Lower lobe of right lung (tissue), 2 donors: ENCODE measurements around the gene RPL19. TPM values are rescaled to one million over a fixed set of nuclear protein-coding genes. Genes with fewer than 3 reads are reported as not detected.

Experiments
- ATAC-seq, 2 donors: fragments of 200-7000 bp; cut with Tn5 transposase; one replicate each; pipeline ENCODE4 v1.9.1; 2020 to 2022; ENCODE audit warnings: mild to moderate bottlenecking in 2 of 2, moderate library complexity in 2 of 2
- DNase-seq: peaks from one replicate; pipeline ENCODE4 v3.0.0-alpha.2; 2020
- H3K27ac ChIP-seq: fragments of 200-600 bp; one replicate; pipeline ENCODE4 v1.8.0; 2022
- H3K27me3 ChIP-seq: fragments of 200-600 bp; one replicate; pipeline ENCODE4 v1.8.0; 2022; ENCODE audit warnings: low read depth
- H3K36me3 ChIP-seq: fragments of 200-600 bp; one replicate; pipeline ENCODE4 v1.8.0; 2022; ENCODE audit warnings: mild to moderate bottlenecking
- H3K4me1 ChIP-seq: fragments of 200-600 bp; one replicate; pipeline ENCODE4 v1.8.0; 2022
- H3K4me3 ChIP-seq: fragments of 200-600 bp; one replicate; pipeline ENCODE4 v1.8.0; 2022; ENCODE audit warnings: mild to moderate bottlenecking
- H3K9me3 ChIP-seq: fragments of 200-600 bp; one replicate; pipeline ENCODE4 v1.8.0; 2022
- CTCF ChIP-seq: fragments of 200-600 bp; IDR thresholded peaks from one replicate; pipeline ENCODE4 v1.8.0; 2022; ENCODE audit warnings: antibody characterized with exemption, mild to moderate bottlenecking
- intact Hi-C: fragments of 100-400 bp; cut with DNase I; formaldehyde crosslinking; loops from one replicate; pipeline ENCODE4 v1.11.0; 2022
- total RNA-seq: library from RNA; stranded (reverse); fragmentation: NEBNext Ultra II Directional; extraction: Animal tissue kit (Norgen Biotek cat#: 25700); gene quantifications from one replicate; pipeline ENCODE4 v1.2.1, GENCODE V29; 2021
- donor health status: DM: no; HTN: yes; CAD: no; lungs with severe emphysema.

Gene RPL19
- total RNA-seq, 1 donor from 2014 or later, result 1,465 TPM

DNA sequence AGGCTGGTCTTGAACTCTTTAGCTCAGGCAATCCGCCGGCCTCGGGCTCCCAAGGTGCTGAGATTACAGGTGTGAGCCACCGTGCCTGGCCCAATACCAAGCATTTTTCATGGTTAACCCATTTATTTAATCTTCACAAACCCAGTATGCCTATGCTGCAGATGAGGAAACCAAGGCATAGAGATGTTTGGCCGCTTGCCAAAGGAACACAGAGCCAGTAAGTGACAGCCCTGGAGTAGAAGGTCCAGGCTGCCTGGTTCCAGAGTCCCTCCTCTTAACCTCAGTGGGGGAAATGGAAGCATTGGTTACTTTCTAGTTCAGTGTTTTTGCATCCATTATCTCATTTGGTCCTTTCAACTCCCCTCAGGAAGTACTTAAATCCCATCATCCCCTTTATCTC is 18.8 kb upstream of the RPL19 start:
- intact Hi-C loops, result no loop called here
- ATAC-seq (no peak), DNase-seq (no peak)
- Histone ChIP-seq H3K4me3 (no peak overlapping the region), H3K4me1 (peaks cover 10% of the 10 kb centered on the region), H3K27me3 (no peaks in the 10 kb centered on the region), H3K36me3 (peaks cover 86% of the 10 kb centered on the region), H3K9me3 (no peaks in the 10 kb centered on the region), H3K27ac (no peak overlapping the region)
- no peak for TF ChIP-seq CTCF

- ATAC-seq (no peak), DNase-seq (no peak)
- Histone ChIP-seq H3K27me3 (no peaks in the 10 kb centered on the region), H3K36me3 (peaks cover 86% of the 10 kb centered on the region), H3K4me1 (peaks cover 9% of the 10 kb centered on the region), H3K4me3 (no peak overlapping the region), H3K27ac (no peak overlapping the region), H3K9me3 (no peaks in the 10 kb centered on the region)
- no peak for TF ChIP-seq CTCF
- intact Hi-C loops, result no loop called here
Observed at GRCh38 chr17:39183045-39183444, 17.0 kb upstream of the RPL19 start.

DNA sequence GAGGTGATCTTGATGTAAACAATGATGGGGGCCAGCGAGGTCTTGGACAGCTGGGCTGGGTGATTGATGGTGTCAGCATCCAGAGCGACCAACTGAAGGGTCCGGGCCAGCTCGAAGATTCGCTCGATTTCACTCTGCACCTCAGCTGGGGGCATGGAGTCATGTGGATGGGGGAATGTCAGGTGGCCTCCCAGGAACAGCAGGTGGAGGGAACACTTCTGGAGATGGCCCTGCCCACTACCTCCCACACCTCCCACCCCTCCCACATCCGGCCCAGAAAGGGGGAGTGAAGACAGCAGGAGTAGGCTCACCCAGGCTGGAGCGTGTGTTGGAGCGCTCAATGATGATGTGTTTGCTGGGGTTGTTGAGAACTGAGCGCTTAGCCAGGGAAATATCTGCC is 16.4 kb upstream of the RPL19 start:
- H3K27ac ChIP-seq, result no peak overlapping the region
- intact Hi-C loops, result no loop called here
- DNase-seq (no peak), ATAC-seq (no peak)
- no peak overlapping the region for H3K4me3 ChIP-seq
- no peaks in the 10 kb centered on the region for H3K9me3 ChIP-seq
- peaks cover 2% of the 10 kb centered on the region for H3K4me1 ChIP-seq
- peaks cover 92% of the 10 kb centered on the region for H3K36me3 ChIP-seq
- no peaks in the 10 kb centered on the region for H3K27me3 ChIP-seq
- TF ChIP-seq CTCF, result no peak

GRCh38 chr17:39186481-39187002 is 13.5 kb upstream of the RPL19 start:
- no peak for TF ChIP-seq CTCF

DNA sequence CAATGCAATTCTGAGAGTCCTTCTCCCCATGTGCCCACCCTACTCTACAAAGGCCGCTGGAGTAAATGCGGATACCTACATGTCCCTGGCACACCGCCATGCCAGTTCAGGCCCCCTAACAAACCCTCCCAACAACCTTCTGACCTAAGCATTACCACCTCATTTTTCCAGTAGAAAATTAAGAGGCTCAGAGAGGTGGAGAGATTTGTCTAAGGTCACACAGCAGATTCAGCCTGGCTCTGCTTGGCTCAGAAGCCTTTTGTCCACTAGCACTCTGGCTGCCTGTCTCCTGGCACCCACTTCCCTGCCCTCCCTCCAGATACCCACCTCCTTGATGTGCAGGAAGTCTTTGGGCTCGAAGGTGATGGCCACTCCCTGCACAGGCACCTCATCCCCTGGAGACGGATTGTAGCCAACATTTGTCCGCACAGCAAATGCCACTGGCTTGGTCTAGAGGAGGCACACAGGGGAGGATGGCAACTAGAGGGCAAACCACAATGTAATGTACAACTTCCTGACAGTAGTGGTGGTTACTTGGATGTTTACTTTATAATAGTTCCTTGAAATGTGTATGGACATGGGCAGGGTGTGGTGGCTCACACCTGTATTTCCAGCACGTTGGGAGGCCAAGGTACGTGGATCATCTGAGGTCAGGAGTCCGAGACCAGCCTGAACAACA is 12.8 kb upstream of the RPL19 start:
- TF ChIP-seq CTCF, result no peak
- no peaks in the 10 kb centered on the region for H3K4me1 ChIP-seq
- H3K4me3 ChIP-seq, result no peak overlapping the region
- H3K36me3 ChIP-seq, result peaks cover 96% of the 10 kb centered on the region
- ATAC-seq, result no peak
- no peak for DNase-seq
- no peaks in the 10 kb centered on the region for H3K9me3 ChIP-seq
- intact Hi-C loops, result no loop called here
- no peak overlapping the region for H3K27ac ChIP-seq
- H3K27me3 ChIP-seq, result no peaks in the 10 kb centered on the region

More at GRCh38 chr17:39186481-39187002, 13.5 kb upstream of the RPL19 start:
- Histone ChIP-seq H3K4me3 (no peak overlapping the region), H3K36me3 (peaks cover 95% of the 10 kb centered on the region), H3K27ac (no peak overlapping the region), H3K9me3 (no peaks in the 10 kb centered on the region), H3K4me1 (no peaks in the 10 kb centered on the region), H3K27me3 (no peaks in the 10 kb centered on the region)
- DNase-seq (no peak), ATAC-seq (no peak)
- intact Hi-C loops, result no loop called here
